RPMI8226 (cell line): ENCODE data around the gene KCNQ1.

Experiments used
- DNase-seq: peaks from one replicate; pipeline ENCODE4 v3.0.0-alpha.2; 2015

The KCNQ1 gene

DNA sequence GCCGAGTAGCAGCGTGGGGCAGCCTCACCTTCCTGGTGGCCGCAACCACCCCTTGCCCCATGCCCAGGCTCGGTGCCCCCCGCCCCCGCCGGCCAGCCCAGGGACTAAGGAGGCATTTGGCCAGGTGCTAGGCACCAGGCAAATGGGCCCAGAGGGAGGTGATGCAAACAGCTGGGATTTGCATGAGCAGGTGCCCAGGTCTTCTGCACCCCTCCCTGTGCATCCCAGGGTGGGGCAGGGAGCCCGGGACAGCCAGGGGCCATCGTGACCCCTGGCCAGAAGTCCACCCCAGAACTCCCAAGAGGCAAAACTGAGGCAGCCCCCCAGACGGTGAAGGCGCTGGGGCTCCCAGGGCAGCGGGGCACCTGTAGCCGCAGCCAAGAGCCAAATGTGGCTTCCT, 18.6 kb upstream of the KCNQ1 start:
- DNase-seq = no peak

DNA sequence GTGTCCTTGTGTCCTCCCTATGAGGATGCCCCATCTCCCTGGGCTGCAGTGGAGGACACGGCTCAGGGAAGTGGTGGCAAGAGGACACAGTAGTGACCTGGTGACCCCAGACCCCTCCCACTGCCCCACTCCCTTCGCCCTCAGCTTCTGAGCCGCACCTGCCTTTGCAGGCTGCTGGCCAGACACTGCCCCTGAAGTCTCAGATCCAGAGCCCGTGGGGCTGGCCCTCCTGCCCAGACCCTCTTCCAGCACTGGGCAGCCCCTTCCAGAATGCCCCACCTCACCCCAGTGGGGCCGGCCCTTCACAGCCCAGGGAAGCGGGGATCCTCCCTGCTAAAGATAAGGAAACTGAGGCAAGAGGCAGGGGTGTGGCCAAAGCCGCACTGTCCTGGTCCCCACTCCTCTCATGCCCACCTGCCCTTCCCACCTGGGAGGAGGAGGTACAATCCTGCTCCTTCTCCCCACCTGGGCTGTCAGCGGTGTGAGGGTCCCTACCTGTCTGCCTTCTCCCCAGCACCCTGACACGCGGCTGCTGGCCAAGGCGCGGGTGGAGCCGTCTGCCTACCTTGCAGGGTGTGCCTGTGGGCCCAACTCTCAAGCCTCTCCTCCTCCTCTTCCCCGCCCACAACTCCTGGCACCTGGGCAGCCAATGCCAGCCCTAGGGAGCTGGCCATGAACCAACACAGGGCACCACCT, 17.8 kb upstream of the KCNQ1 start:
- DNase-seq = peak; percentile 54

DNA sequence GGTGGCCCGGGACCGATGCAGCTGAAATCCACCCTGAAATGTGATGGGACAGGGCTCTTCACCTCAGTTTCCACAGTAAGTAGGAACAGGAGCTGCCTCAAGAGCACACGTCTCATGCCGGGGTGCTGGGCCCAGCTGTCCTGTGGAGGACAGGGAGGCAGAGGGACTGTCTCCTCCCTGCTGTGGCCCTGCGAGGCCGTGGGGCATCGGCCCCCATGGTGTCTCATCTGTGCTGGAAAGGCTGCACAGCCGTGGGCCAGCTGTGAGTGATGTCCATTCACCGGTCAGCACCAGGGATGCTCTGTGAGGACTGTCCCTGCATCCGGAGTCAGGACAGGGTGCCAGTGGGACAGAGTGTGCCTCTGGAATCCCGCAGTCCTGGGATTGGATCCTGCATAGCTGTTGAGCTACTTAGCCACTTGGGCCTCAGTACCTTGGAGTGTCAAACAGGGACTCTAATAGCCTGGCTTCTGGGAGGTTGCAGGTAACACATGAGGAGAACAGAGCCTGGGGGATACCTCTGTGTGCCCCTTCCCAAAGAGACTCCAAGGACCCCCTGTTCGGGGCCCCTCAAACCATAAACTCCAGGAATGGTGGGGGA, 17.0 kb upstream of the KCNQ1 start:
- DNase-seq = no peak

DNA sequence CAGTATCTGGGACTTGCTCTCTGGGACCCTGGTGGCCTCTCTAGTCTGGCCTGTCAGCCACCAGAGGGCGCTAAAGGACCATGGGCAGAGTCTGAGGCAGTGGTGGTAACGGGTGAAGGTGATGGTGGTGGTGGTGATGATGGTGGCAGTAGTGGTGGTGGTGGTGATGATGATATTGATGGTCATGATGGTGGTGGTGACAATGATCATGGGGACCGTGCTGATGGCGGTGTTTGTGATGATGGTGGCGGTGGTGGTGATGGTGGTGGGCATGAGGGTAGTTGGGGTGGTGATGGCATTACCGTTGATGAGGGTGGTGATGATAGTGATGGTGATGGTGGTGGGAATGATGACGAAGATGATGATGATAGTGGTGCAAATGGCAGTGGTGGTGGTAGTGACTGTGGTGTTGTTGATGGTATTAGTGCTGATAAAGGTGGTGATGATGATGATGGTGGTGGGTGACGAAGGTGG, 16.4 kb upstream of the KCNQ1 start:
- DNase-seq = peak; percentile 80

DNA sequence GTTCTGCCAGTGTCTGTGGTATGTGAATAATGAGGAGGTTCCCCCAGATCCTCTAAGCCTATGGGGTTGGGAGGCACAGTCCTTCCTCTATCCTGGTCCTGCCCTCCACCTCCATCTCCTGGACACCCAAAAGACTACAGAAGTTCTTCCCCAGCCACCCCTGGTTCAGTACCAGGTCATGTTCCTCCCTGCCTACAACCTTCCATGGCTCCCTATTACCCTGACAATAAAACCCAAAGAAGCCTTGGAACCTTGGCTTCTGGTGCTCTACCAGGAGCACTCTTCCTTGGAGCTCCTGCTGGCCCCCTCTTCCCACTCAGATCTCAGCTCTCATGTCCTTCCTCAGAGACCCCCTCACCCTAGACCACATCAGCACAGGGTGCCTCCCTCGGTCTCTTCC, 13.4 kb upstream of the KCNQ1 start:
- no peak for DNase-seq

DNA sequence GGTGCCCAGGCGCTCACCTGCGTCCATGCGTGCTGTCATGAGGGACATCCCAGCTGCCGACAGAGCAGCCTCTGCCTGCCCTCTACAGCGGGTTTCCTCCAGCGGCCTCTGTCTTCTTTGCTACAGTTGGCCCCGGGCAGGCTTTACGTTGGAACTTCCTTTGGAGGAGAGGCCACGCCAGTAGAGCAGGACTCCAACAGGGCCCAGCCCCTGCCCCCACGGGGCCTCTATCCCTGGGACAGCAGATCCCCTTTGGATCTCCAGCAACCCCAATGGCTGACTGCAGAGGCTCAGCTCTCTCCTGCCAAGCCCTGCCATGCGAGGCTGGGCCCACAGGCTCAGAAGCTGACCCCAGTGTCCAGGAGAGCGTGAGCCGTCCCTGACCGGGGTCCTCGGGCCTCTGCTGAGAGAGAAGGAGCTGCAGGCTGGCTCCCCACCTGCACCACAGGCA, 12.6 kb upstream of the KCNQ1 start:
- no peak for DNase-seq

DNA sequence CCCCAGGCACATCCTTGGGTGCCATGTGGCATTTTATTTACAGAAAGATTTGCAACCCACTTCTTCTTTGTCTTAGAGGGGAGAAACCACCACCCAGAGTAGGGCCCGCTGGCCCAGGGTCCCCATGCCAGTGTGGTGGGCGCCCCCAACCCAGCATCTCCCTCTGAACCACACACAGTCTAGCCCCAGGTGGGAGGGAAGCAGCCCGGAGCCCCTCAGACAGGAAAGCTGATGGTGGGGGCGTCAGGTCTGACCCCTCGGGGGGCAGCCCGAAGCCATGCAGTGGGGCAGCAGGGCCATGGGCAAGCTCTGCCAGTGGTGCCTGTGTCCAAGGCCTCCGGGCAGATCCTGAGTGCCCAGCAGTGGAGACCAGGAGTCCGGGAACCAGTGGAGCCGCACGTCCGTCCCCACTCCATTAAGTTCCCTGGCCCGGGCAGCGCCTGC, 12.2 kb upstream of the KCNQ1 start:
- DNase-seq = no peak

DNA sequence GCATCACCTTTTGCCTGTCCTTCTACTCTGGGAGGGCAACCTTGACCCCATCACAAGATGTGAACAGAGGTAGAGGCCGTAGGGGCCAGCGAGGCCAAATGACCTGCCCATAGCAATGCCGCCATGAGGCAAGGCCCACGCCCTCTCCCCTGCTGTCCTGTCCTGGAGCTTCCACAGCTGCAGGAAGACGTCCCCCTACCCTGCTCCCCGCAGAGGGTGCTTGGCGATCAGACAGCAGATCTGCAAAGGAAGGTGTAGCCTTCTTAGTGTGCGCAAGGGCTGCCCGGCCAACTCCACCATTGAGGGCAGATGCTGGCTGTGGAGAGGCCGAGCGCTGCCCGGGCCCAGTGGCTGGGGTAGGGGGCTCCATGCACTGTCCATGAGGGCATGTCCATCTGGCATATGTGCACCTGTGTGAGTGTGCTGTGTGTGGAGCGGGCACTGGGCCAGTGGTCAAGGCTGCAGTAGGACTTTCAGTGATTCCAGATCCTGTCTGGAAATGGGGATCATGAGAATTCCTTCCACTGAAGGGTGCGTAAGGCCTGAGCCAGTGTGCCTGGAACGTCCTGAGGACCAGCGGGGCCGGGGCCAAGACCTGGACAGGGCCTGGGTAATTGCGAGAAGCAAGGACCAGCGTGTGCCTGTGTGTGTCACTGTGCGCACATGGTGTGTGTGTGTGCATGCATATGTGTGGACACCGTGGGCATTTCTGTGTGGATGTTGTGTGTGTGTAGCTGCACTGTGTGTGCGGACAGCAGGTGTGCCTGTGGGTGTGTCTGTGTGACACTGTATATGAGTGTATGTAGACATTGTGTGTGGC, 11.5 kb upstream of the KCNQ1 start:
- DNase-seq = no peak

DNA sequence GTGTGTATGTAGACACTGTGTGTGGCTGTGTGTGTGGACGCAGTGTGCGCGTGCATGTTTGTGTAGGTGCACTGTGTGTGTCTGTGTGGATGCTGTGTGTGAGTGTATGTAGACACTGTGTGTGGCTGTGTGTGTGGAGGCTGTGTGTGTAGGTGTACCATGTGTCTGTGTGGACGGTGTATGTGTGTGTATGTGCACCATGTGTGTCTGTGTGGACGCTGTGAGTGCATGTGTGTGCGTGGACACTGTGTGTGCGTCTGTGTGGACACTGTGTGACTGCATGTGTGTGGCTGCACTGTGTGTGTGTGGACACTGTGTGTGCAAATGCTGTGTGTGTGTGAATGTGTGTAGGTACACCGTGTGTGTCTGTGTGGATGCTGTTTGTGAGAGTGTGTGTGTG, 10.8 kb upstream of the KCNQ1 start:
- no peak for DNase-seq

DNA sequence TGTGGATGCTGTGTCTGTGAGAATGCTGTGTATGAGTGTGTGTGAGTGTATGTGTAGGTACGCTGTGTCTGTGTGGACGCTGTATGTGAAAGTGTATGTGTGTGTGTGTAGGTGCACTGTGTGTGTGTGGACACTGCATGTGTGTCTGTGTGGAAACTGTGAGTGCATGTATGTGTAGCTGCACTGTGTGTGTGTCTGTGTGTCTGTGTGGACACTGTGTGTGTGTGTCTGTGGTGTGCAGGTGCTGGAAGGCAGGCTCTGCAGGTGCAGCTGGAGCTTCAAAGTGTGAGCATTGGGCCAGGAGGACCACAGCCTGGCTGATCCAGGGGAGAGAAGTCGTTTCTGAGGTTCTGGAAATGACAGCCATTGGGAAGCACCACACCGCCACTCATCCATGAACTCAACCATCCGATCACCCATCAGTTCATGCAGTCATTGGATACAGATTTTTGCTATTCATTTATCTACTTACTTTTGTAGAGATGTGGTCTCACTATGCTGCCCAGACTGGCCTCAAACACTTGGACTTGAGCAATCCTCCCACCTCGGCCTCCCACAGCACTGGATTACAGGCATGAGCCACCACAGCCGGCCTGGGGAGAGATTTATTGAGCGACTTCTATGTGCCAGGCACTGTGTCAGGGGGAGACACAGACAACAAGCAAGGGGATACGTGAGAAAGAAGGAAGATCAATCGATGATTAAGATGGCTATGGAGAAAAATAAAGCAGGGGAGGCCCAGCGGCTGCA, 10.1 kb upstream of the KCNQ1 start:
- DNase-seq = no peak

DNA sequence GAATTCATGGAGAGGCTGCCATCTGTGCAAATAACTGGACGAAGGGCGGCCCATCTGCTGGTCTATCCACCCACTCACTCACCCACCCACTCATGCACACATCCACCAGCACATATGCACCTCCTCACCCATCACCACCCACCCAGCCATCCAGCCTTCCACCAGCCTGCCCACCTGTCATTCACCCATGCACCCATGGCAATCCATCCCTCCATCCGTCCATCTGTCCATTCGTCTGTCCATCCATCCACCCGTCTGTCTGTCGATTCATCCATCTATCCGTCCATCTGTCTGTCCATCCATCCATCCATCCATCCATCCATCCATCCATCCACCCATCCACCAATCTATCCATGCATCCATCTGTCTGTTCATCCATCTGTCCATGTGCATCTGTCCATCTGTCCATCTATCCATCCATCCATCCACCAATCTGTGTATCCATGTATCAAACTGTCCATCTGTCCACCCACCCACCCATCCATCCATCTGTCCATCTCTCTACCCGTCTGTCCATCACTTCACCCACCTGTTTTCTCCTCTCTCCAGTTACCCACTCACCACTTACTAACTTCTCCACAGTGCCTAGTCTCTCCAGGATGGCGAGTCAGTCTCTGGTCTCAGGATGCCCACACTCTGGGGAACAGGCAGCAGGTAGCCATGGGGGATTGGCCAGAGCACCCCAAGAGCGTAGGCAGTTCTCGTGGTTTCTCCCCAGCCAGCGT, 9.4 kb upstream of the KCNQ1 start:
- no peak for DNase-seq

DNA sequence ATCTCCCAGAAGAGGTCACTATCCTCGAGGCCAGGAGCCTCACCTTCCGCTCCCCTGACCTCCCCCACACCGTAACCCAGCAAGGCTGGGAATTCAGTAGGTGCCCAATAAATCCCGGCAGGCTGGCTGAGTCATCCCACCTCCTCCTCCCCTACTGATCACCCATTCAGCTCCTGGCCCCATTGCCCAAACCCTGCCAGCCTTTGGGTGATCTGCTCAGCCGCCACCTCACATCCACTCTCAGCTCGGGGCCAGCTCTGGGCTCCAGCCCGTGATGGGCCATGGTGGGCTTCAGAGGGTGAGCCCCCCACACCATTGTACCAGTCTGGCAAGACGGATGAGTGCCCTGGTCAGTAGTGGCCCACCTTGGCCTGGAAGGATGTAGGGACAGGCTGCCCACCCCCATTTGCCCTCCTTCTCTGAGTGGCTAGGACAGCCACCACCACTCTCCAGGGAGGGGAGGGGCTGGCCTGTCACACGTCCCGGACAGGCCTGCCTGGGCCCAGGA, 8.7 kb upstream of the KCNQ1 start:
- DNase-seq = no peak

DNA sequence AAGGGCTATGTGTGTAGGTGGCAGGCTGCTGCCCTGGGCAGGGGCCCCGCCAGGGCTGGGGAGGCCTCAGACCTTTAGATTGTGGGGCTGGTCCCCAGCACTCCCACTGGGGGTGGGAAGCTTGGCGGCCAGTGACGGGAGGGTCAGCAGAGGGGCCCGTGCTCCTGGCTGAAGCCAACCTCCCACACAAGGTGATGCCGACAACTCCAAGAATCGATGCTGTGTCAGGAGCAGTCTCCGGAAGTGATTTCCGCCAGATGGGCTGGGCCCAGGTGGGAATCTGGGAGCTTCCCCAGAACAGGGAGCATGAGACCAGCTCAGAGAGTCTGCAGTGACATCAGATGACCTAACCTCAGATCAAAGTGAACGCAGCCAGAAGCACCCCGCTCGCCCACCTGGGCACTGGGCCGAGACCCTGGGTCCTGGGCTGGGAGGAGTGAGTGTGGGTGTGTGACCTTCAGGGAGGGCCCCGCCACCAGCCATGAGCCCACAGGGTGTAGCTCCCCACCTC, 8.2 kb upstream of the KCNQ1 start:
- no peak for DNase-seq

DNA sequence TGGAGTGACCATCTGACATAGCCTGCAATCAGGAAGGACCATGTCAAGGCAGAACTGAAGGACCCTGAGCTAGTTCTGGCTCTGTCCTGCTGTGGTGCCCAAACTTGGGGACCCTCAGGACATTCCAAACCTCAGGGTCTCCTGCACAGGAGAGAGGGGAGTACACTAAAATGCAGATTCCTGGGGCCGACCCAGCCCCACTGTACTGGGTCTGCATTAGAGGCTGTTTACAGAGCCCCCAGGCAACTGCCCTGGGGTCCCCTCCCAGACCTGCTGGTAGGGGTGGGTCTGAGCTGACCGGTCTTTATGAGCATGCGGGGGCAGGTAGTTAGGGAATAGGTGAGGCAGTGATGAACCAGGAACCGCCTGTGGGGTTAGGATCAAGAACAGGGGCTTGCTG, 7.3 kb upstream of the KCNQ1 start:
- no peak for DNase-seq

DNA sequence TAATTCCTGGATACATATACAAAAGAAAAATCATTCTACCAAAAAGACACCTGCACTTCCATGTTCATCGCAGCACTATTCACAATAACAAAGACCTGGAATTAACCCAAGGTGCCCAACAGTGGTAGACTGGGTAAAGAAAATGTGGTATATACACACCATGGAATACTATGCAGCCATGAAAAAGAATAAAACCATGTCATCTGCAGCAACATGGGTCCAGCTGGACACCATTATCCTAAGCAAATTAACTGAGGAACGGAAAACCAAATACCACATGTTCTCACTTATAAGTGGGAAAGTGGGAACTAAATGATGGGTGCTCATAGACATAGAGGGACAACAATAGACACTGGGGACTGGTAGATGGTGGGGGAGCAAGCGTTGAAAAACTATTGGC, 5.0 kb upstream of the KCNQ1 start:
- no peak for DNase-seq

DNA sequence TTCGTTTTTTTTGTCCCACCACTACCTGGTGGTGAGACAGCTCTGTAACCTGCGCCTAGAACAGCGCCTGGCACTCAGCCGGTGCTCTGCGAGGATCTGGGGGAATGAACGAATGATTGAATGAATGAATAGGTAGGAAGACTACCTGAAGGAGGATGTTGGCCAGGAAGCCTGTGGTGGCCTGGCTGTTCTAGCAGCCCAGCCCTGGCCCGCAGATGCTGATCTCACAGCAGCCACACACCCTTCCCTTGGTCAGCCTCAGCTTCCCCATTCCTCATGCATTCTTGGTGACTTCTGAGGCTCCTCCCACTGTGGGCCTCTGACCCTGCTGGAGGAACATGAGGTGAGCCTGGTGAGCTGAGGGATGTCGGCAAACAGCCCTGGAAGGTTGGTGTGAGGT, 4.2 kb upstream of the KCNQ1 start:
- DNase-seq = peak; percentile 38

DNA sequence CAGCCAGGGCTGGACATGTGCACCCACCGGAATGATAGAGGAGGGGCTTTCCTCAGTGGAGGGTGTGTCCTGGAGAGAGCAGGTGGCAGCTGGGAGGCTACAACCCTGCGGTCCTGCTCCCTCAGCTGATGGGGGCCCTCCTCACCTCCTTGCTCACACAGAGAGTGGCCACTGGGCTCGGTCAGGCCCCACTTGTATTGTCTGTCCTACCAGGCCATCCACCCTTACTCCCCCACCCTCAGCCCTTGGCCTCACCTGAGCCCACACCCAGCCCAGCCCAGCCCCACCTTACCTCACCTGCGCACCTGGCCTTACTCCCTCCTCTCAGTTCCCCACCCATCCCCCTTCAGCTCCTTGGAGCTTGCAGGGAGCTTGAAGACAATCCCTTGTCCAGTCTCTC, 3.6 kb upstream of the KCNQ1 start:
- no peak for DNase-seq

DNA sequence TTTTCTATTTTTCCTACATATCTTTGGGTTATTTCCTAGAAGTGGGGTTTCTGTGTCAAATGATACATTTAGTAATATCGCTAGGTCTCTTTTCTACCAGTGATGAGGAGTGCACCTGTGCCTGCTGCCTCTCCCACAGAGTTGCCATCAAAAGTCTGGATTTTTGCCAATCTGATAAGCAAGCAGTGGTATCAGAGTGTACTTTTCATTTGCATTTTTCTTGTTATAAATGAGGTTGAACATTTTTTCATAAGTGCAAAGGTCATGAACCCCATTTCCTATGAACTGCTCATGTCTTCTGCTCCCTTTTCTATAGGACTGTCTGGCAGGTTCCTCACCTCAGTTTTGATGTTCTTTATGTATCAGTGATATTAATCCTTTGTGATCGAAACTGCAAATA, 2.2 kb upstream of the KCNQ1 start:
- peak; percentile 46 for DNase-seq

DNA sequence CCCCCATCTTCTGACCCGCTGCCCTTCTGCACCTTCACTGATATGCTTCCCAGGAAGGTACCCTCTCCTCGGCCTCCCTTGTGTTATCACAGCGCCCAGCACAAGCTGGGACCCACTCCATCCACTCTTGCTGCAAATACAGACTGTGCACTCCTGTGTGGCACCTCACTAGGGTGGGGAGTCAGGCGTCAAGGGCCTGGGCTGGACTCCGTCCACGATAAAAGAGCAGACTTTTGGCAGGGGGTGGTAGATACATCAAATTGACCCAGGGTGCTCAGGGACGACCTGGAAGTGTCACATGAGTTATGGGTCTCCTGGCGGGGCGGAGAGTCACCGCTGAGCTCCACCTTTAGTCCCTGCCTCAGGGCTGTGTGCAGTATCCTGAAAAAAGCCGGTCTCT, 1.4 kb upstream of the KCNQ1 start:
- DNase-seq = no peak

DNA sequence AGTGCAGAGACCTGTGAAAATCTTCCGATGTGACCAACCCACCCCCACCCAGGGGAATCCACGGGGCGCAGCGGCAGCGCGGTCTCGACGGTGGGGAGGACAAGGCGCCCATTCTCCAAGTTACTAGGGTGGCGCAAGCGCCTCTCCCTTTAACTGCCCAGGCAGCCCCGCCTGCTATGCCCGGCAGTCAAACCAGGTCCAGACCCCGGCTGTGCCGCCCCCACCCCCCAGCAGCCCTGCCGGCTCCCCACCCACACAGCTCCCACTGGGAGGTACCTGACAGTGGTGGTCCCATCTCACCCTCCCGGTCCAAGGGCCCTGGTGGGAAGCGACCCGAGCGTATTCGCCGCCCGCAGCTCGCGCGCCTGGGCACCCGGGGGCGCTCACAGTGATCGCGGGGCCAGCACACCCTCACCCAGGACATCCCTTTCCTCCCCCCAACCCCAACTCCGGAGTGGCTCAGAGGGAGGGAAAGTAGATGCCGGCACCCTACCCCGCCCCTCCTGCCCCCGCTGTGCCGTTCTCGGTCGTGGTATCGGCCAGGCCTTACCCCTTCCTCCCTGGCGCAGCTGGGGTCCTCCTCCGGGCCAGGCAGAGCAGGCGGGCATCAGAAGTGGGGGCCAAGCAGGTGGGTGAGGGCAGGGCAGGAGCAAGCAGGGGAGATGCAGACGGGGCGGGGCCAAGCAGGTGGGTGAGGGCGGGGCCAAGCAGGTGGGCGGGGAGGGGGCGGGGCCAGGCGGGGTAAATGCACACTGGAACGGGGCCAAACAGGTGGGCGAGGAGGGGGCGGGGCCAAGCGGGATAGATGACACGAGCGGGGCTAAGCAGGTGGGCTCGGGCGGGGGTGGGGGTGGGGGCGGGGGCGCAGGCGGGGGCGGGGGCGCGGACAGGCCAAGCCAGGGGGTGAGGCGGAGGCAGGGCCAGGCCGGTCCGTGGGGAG, 657 bp upstream of the KCNQ1 start, which contains the start of gene TRPM5:
TSS of gene TRPM5 (minus strand) at position 634 of the 940 bp plus-strand sequence. CDS start 21,478 bp downstream, outside the sequence.
- DNase-seq = no peak
